Kidney (tissue), 14 donors: Measurements from ENCODE around the gene ELOVL2. TPM values are rescaled to one million over a fixed set of nuclear protein-coding genes. Genes with fewer than 3 reads are reported as not detected.

Experiments used
- DNase-seq, 5 donors: peaks; one replicate each; pipeline ENCODE4 v3.0.0-alpha.2; 2013 to 2020
- FAIRE-seq: peaks from 2 replicates; lab custom pipeline; 2012; peaks lifted over from hg19 to GRCh38; lab: Jason Lieb, UNC
- H3K27ac ChIP-seq, 2 donors: one replicate each; pipeline ENCODE4 v1.7.0; 2013; ENCODE audit warnings: low read depth in 2 of 2, low read length in 2 of 2, inconsistent platforms in 1 of 2
- H3K27me3 ChIP-seq: one replicate; pipeline ENCODE4 v1.7.1; 2013; ENCODE audit warnings: low read length, inconsistent platforms; ENCODE audit not compliant: control insufficient read depth, insufficient read depth
- H3K36me3 ChIP-seq, 3 donors: one replicate each; pipeline versions ENCODE4 v1.7.0 to v1.7.1; 2013; ENCODE audit warnings: low read length in 3 of 3, control low read depth in 1 of 3, inconsistent platforms in 1 of 3; ENCODE audit not compliant: insufficient read depth in 3 of 3, control insufficient read depth in 2 of 3
- H3K4me1 ChIP-seq, 3 donors: one replicate each; pipeline versions ENCODE4 v1.7.0 to v1.7.1; 2013; ENCODE audit warnings: low read length in 3 of 3, inconsistent platforms in 1 of 3, low read depth in 1 of 3; ENCODE audit not compliant: control insufficient read depth in 2 of 3, insufficient read depth in 2 of 3
- H3K4me3 ChIP-seq, 3 donors: one replicate each; pipeline versions ENCODE4 v1.7.0 to v1.8.1; 2013; ENCODE audit warnings: low read length in 3 of 3, control low read depth in 1 of 3, inconsistent platforms in 1 of 3
- H3K9ac ChIP-seq, 3 donors: one replicate each; pipeline versions ENCODE4 v1.7.0 to v1.7.1; 2013; ENCODE audit warnings: low read length in 3 of 3, control low read depth in 1 of 3, inconsistent platforms in 1 of 3
- H3K9me3 ChIP-seq, 3 donors: one replicate each; pipeline versions ENCODE4 v1.7.0 to v1.7.1; 2013; ENCODE audit warnings: low read length in 3 of 3, control low read depth in 1 of 3, inconsistent platforms in 1 of 3; ENCODE audit not compliant: control insufficient read depth in 2 of 3, insufficient read depth in 1 of 3
- CTCF ChIP-seq: IDR thresholded peaks from 3 replicates; pipeline ENCODE4 v1.5.1; 2012; ENCODE audit warnings: mild to moderate bottlenecking, moderate library complexity, borderline replicate concordance; ENCODE audit not compliant: insufficient read depth; ENCODE audit errors: extremely low read depth
- intact Hi-C: fragments of 100-400 bp; cut with DNase I; formaldehyde crosslinking; loops from one replicate; pipeline ENCODE4 v1.11.1; 2022
- polyA plus RNA-seq: library from polyadenylated mRNA; stranded (reverse); fragments of 350-450 nt; fragmentation: Illumina TruSeq; extraction: RNeasy Lipid Tissue Mini Kit (QIAGEN cat#74804); gene quantifications from one replicate; pipeline ENCODE4 v1.2.3, GENCODE V29; 2014; ENCODE audit warnings: low read depth, low replicate concordance; ENCODE audit not compliant: insufficient read depth
- total RNA-seq: library from RNA; stranded (reverse); fragmentation: NEBNext Ultra II Directional; extraction: Animal tissue kit (Norgen Biotek cat#: 25700); gene quantifications from one replicate; pipeline ENCODE4 v1.2.1, GENCODE V29; 2021
- donor health status: control.
- donor health status: control.
- donor health status: control.
- donor health status: control.
- donor health status: control.
- donor health status: DM: yes; HTN: yes; CAD: no.
- donor health status: Normal renal cell carcinoma (clear cell type).

ELOVL2 gene
- total and polyA plus RNA-seq, 2 donors from 2014 or later: 0.79 TPM; not detected in 1

- H3K4me3 ChIP-seq: no peak overlapping the region
- no peak for FAIRE-seq
- DNase-seq: no peak
- H3K36me3 ChIP-seq: no peaks in the 10 kb centered on the region
- no peak for TF ChIP-seq CTCF
- no peaks in the 10 kb centered on the region for H3K27me3 ChIP-seq
- H3K9ac ChIP-seq: no peak overlapping the region
- no peaks in the 10 kb centered on the region for H3K4me1 ChIP-seq
- H3K9me3 ChIP-seq: no peaks in the 10 kb centered on the region
- no peak overlapping the region for H3K27ac ChIP-seq
- intact Hi-C loops: no loop called here
Observed at GRCh38 chr6:10999994-11000393, 44.1 kb downstream of the ELOVL2 start.

- TF ChIP-seq CTCF: no peak
- Histone ChIP-seq H3K9me3 (no peaks in the 10 kb centered on the region), H3K4me1 (no peaks in the 10 kb centered on the region), H3K4me3 (no peak overlapping the region), H3K27ac (no peak overlapping the region), H3K27me3 (no peaks in the 10 kb centered on the region), H3K36me3 (no peaks in the 10 kb centered on the region), H3K9ac (no peak overlapping the region)
- no peak for DNase-seq
- no peak for FAIRE-seq
- intact Hi-C loops: no loop called here
Observed at GRCh38 chr6:10995114-10995707, 48.9 kb downstream of the ELOVL2 start.

GRCh38 chr6:10993896-10994295 lies 50.2 kb downstream of the ELOVL2 start:
- H3K9me3 ChIP-seq: no peaks in the 10 kb centered on the region
- H3K27ac ChIP-seq: no peak overlapping the region
- TF ChIP-seq CTCF: no peak
- H3K9ac ChIP-seq: no peak overlapping the region
- no peaks in the 10 kb centered on the region for H3K4me1 ChIP-seq
- no peak for DNase-seq
- intact Hi-C loops: no loop called here
- no peak for FAIRE-seq
- H3K36me3 ChIP-seq: no peaks in the 10 kb centered on the region
- H3K4me3 ChIP-seq: no peak overlapping the region
- no peaks in the 10 kb centered on the region for H3K27me3 ChIP-seq

GRCh38 chr6:10991115-10991514 lies 53.0 kb downstream of the ELOVL2 start:
- no peaks in the 10 kb centered on the region for H3K4me1 ChIP-seq
- H3K9ac ChIP-seq: no peak overlapping the region
- no peaks in the 10 kb centered on the region for H3K9me3 ChIP-seq
- no peak for TF ChIP-seq CTCF
- FAIRE-seq: no peak
- H3K4me3 ChIP-seq: no peak overlapping the region
- no peak for DNase-seq
- no peaks in the 10 kb centered on the region for H3K27me3 ChIP-seq
- H3K27ac ChIP-seq: no peak overlapping the region
- intact Hi-C loops: no loop called here
- H3K36me3 ChIP-seq: no peaks in the 10 kb centered on the region
